CD4-positive, CD25-positive, alpha-beta regulatory T cell (primary cell): ENCODE measurements around the gene SLC26A6. TPM values are rescaled to one million over a fixed set of nuclear protein-coding genes. Genes with fewer than 3 reads are reported as not detected.

Experiments used
- ATAC-seq, 2 donors: fragments of 150-1000 bp; cut with Tn5 transposase; one replicate each; pipeline ENCODE4 v1.10.0; 2021; ENCODE audit warnings: low read depth in 2 of 2, moderate number of reproducible peaks in 2 of 2, moderate library complexity in 1 of 2
- DNase-seq, 3 donors: peaks; one replicate each; pipeline versions ENCODE4 v3.0.0 to v3.0.0-alpha.2; 2012 to 2022; ENCODE audit warnings: mixed read lengths in 1 of 3
- H3K27ac ChIP-seq: one replicate; pipeline ENCODE4 v1.7.0; 2013; ENCODE audit warnings: mild to moderate bottlenecking, low read length; ENCODE audit not compliant: insufficient read depth, poor library complexity, severe bottlenecking
- H3K27me3 ChIP-seq: one replicate; pipeline ENCODE4 v1.7.0; 2013; ENCODE audit warnings: low read length; ENCODE audit not compliant: control insufficient read depth, insufficient read depth
- H3K36me3 ChIP-seq: one replicate; pipeline ENCODE4 v1.7.0; 2013; ENCODE audit warnings: mild to moderate bottlenecking, low read length, moderate library complexity; ENCODE audit not compliant: control insufficient read depth, insufficient read depth
- H3K4me1 ChIP-seq: 2 replicates; pipeline ENCODE4 v1.7.0; 2013; ENCODE audit warnings: mild to moderate bottlenecking, low read length; ENCODE audit not compliant: insufficient read depth, control insufficient read depth, poor library complexity, severe bottlenecking
- H3K4me3 ChIP-seq: one replicate; pipeline ENCODE4 v1.7.0; 2013; ENCODE audit warnings: low read depth, mild to moderate bottlenecking, low read length, moderate library complexity
- H3K9me3 ChIP-seq, 2 experiments: 1 replicate in 1 of 2; 2 replicates in 1 of 2; pipeline ENCODE4 v1.7.0; 2013; ENCODE audit warnings: low read length in 2 of 2, mild to moderate bottlenecking in 1 of 2, moderate library complexity in 1 of 2; ENCODE audit not compliant: control insufficient read depth in 2 of 2
- H3K27ac Mint-ChIP-seq, 3 donors: one replicate each; pipeline ENCODE4 v1.8.0; 2020 to 2022; ENCODE audit warnings: mild to moderate bottlenecking in 3 of 3, mixed read lengths in 3 of 3, moderate library complexity in 2 of 3
- H3K27me3 Mint-ChIP-seq: one replicate; pipeline ENCODE4 v1.8.0; 2022; ENCODE audit warnings: mild to moderate bottlenecking, mixed read lengths
- H3K36me3 Mint-ChIP-seq: one replicate; pipeline ENCODE4 v1.8.0; 2020; ENCODE audit warnings: mixed read lengths
- H3K4me1 Mint-ChIP-seq, 4 donors: one replicate each; pipeline ENCODE4 v1.8.0; 2020 to 2022; ENCODE audit warnings: mixed read lengths in 4 of 4, mild to moderate bottlenecking in 1 of 4
- H3K4me3 Mint-ChIP-seq, 4 donors: one replicate each; pipeline ENCODE4 v1.8.0; 2020 to 2022; ENCODE audit warnings: mild to moderate bottlenecking in 4 of 4, mixed read lengths in 4 of 4, moderate library complexity in 3 of 4
- H3K9me3 Mint-ChIP-seq, 7 donors: one replicate each; pipeline ENCODE4 v1.8.0; 2020 to 2022; ENCODE audit warnings: mixed read lengths in 7 of 7, mild to moderate bottlenecking in 3 of 7, moderate library complexity in 2 of 7
- polyA plus RNA-seq, 4 donors: library from polyadenylated mRNA; unstranded; fragments of 300-500 nt; fragmentation: Illumina TruSeq; gene quantifications; one replicate each; pipeline ENCODE4 v1.2.3, GENCODE V29; 2021
- total RNA-seq: library from RNA; stranded (reverse); gene quantifications from one replicate; pipeline ENCODE4 v1.2.3, GENCODE V29; 2022

Gene SLC26A6
- total and polyA plus RNA-seq, 5 donors from 2014 or later = 3.2 to 25.1 (median 6.5) TPM

DNA sequence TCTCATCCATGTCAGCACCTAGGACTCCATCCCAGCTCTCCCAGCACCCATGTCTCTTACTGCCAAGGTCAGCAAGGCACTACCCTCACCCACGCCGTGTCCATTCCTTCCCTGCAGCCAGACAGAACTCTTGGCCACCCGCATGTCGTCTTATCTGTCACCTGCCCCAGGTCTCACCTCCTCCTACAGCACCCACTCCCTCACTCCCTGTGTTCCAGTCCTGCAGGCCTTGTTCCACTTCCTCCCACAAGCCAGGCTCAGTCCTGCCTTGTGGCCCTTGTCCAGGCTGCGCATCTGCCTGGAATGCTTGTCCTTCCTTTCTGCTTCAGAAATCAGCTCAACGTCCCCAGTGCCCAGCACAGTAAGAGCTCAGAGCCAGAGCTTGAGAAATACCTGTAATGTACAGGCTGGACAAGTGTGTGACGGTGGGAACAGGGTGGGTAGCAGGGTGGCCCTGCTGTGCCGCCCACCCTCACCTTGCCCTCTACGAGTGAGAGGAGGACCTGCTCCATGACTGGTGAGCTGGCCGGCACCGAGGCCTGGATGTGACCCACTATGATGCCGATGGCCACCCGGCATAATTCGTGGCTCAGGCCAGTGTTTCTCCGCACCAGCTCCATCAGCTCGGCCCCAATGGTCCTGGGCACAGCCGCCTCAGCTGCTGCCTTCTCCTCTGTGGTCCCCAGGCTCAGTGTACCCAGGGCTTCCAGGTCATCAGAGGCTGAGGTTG is 45.7 kb upstream of the SLC26A6 start:
- DNase-seq (no peak), ATAC-seq (no peak)
- peaks cover 22% of the 10 kb centered on the region for H3K36me3 ChIP-seq
- no peaks in the 10 kb centered on the region for H3K9me3 Mint-ChIP-seq
- peaks cover 26% of the 10 kb centered on the region for H3K4me1 ChIP-seq
- H3K4me3 ChIP-seq = no peak overlapping the region
- H3K4me1 Mint-ChIP-seq = peaks cover 0 to 44% (median 21%) of the 10 kb centered on the region in 4 donors
- H3K27ac Mint-ChIP-seq = peak overlapping the region in 2 of 3 donors; percentile 72 to 87
- no peaks in the 10 kb centered on the region for H3K9me3 ChIP-seq
- no peak overlapping the region for H3K27ac ChIP-seq
- H3K36me3 Mint-ChIP-seq = peaks cover 22% of the 10 kb centered on the region
- no peaks in the 10 kb centered on the region for H3K27me3 Mint-ChIP-seq
- H3K27me3 ChIP-seq = no peaks in the 10 kb centered on the region
- peak overlapping the region in 1 of 4 donors; percentile 41 for H3K4me3 Mint-ChIP-seq

- Mint-ChIP-seq H3K9me3 (no peaks in the 10 kb centered on the region), H3K27ac (peak overlapping the region in 1 of 3 donors; percentile 72), H3K4me3 (peak overlapping the region in 1 of 4 donors; percentile 22), H3K4me1 (peaks cover 0 to 38% (median 18%) of the 10 kb centered on the region in 4 donors), H3K27me3 (no peaks in the 10 kb centered on the region), H3K36me3 (peaks cover 22% of the 10 kb centered on the region)
- peaks cover 22% of the 10 kb centered on the region for H3K36me3 ChIP-seq
- H3K27ac ChIP-seq = no peak overlapping the region
- no peaks in the 10 kb centered on the region for H3K9me3 ChIP-seq
- peak in 1 of 3 donors; percentile 50 for DNase-seq
- ATAC-seq = no peak
- peaks cover 18% of the 10 kb centered on the region for H3K4me1 ChIP-seq
- H3K4me3 ChIP-seq = no peak overlapping the region
- no peaks in the 10 kb centered on the region for H3K27me3 ChIP-seq
Measured at GRCh38 chr3:48679411-48680391, 44.4 kb upstream of the SLC26A6 start.

GRCh38 chr3:48678566-48679380 is 43.5 kb upstream of the SLC26A6 start:
- peak overlapping the region in 1 of 4 donors; percentile 22 for H3K4me3 Mint-ChIP-seq
- peaks cover 22% of the 10 kb centered on the region for H3K36me3 ChIP-seq

DNA sequence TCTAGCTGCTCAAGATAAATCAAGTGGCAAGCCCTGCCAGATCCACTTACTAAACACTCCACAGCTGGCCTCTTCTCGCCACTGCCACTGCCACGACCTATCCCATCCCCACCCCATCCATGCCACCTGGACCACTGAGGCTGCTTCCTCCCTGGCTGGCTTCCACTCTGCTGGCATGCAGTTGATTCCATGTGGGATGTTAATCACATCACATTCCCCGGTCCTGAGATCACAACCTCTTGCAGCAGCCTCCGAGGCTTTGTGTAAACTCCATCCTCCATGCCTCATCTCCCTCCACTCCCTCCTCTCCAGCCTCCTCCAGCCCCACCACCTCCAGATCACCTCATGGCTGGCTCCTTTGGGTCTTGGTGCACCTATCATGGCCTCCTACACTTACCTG is 42.8 kb upstream of the SLC26A6 start:
- DNase-seq (no peak), ATAC-seq (no peak)
- Histone ChIP-seq H3K27ac (no peak overlapping the region), H3K4me1 (peaks cover 4% of the 10 kb centered on the region), H3K36me3 (peaks cover 22% of the 10 kb centered on the region), H3K4me3 (no peak overlapping the region), H3K9me3 (no peaks in the 10 kb centered on the region), H3K27me3 (no peaks in the 10 kb centered on the region)
- Mint-ChIP-seq H3K27ac (peak overlapping the region in 1 of 3 donors; percentile 79), H3K9me3 (no peaks in the 10 kb centered on the region), H3K4me1 (peaks cover 0 to 23% (median 10%) of the 10 kb centered on the region in 4 donors), H3K27me3 (no peaks in the 10 kb centered on the region), H3K4me3 (no peak overlapping the region), H3K36me3 (peaks cover 26% of the 10 kb centered on the region)

More at GRCh38 chr3:48678566-48679380, 43.5 kb upstream of the SLC26A6 start:
- no peaks in the 10 kb centered on the region for H3K27me3 ChIP-seq
- no peaks in the 10 kb centered on the region for H3K27me3 Mint-ChIP-seq
- peaks cover 24% of the 10 kb centered on the region for H3K36me3 Mint-ChIP-seq
- no peak for DNase-seq
- no peaks in the 10 kb centered on the region for H3K9me3 ChIP-seq
- H3K4me1 Mint-ChIP-seq = peaks cover 0 to 30% (median 12%) of the 10 kb centered on the region in 4 donors
- peak overlapping the region in 1 of 3 donors; percentile 25 for H3K27ac Mint-ChIP-seq
- ATAC-seq = no peak
- no peak overlapping the region for H3K4me3 ChIP-seq
- peaks cover 9% of the 10 kb centered on the region for H3K4me1 ChIP-seq
- H3K9me3 Mint-ChIP-seq = no peaks in the 10 kb centered on the region
- no peak overlapping the region for H3K27ac ChIP-seq

GRCh38 chr3:48674505-48674904 is 39.2 kb upstream of the SLC26A6 start:
- Mint-ChIP-seq H3K27ac (no peak overlapping the region), H3K4me3 (no peak overlapping the region), H3K4me1 (peaks cover 0 to 4% (median under 1%) of the 10 kb centered on the region in 4 donors), H3K27me3 (no peaks in the 10 kb centered on the region), H3K36me3 (peaks cover 20% of the 10 kb centered on the region), H3K9me3 (no peaks in the 10 kb centered on the region)
- no peaks in the 10 kb centered on the region for H3K9me3 ChIP-seq
- H3K27me3 ChIP-seq = no peaks in the 10 kb centered on the region
- peaks cover 4% of the 10 kb centered on the region for H3K36me3 ChIP-seq
- peaks cover 2% of the 10 kb centered on the region for H3K4me1 ChIP-seq
- DNase-seq = no peak
- H3K27ac ChIP-seq = no peak overlapping the region
- no peak overlapping the region for H3K4me3 ChIP-seq
- peak in 1 of 2 donors; percentile 16 for ATAC-seq

DNA sequence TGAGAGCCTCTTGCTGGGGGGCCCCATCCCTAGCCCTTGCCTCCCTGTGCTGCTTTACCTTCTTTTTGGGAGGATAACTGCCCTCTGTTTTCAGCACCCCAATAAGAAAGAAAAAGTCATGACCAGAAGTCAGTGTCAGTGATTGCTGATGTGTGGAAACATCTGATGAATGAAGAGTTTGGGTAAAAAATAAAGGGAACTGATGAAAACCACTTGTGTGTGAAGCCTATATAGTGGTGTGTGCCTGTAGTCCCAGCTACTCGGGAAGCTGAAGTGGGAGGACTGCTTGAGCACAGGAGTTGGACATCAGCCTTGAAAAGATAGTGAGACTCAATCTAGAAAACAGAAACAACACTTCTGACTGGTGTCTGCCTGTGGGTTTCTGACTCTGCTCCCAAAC is 37.3 kb upstream of the SLC26A6 start:
- Histone ChIP-seq H3K4me1 (no peaks in the 10 kb centered on the region), H3K36me3 (no peaks in the 10 kb centered on the region), H3K4me3 (no peak overlapping the region), H3K27me3 (no peaks in the 10 kb centered on the region), H3K27ac (no peak overlapping the region), H3K9me3 (no peaks in the 10 kb centered on the region)
- no peaks in the 10 kb centered on the region for H3K4me1 Mint-ChIP-seq
- peaks cover 14% of the 10 kb centered on the region for H3K36me3 Mint-ChIP-seq
- peak overlapping the region in 1 of 3 donors; percentile 52 for H3K27ac Mint-ChIP-seq
- H3K9me3 Mint-ChIP-seq = no peaks in the 10 kb centered on the region
- no peak for DNase-seq
- peak overlapping the region in 1 of 4 donors; percentile 5 for H3K4me3 Mint-ChIP-seq
- H3K27me3 Mint-ChIP-seq = no peaks in the 10 kb centered on the region
- no peak for ATAC-seq

- H3K36me3 Mint-ChIP-seq = peaks cover 3% of the 10 kb centered on the region
- ATAC-seq = no peak
- H3K9me3 Mint-ChIP-seq = peaks cover 0 to 2% (median 0%) of the 10 kb centered on the region in 7 donors
Measured at GRCh38 chr3:48664929-48665328, 29.7 kb upstream of the SLC26A6 start.

More at GRCh38 chr3:48664929-48665328, 29.7 kb upstream of the SLC26A6 start:
- Histone ChIP-seq H3K27me3 (no peaks in the 10 kb centered on the region), H3K27ac (no peak overlapping the region), H3K9me3 (no peaks in the 10 kb centered on the region), H3K4me1 (peaks cover 34% of the 10 kb centered on the region), H3K36me3 (no peaks in the 10 kb centered on the region), H3K4me3 (no peak overlapping the region)
- DNase-seq = no peak
- Mint-ChIP-seq H3K27ac (no peak overlapping the region), H3K4me3 (peak overlapping the region in 2 of 4 donors; percentile 87 to 97), H3K4me1 (peaks cover 0 to 23% (median 11%) of the 10 kb centered on the region in 4 donors), H3K27me3 (peaks cover 12% of the 10 kb centered on the region)
